ENCODE measurements around the gene RAB6D. TPM values are rescaled to one million over a fixed set of nuclear protein-coding genes. Genes with fewer than 3 reads are reported as not detected.
"Not testable (repeated sequence)": the region's sequence is repeated elsewhere in the genome, so short reads cannot be mapped to it uniquely, and the experiment has no call there.

Gene RAB6D
- total RNA-seq, 2 experiments from 2014 or later = 0.08 TPM; not detected in 1

DNA sequence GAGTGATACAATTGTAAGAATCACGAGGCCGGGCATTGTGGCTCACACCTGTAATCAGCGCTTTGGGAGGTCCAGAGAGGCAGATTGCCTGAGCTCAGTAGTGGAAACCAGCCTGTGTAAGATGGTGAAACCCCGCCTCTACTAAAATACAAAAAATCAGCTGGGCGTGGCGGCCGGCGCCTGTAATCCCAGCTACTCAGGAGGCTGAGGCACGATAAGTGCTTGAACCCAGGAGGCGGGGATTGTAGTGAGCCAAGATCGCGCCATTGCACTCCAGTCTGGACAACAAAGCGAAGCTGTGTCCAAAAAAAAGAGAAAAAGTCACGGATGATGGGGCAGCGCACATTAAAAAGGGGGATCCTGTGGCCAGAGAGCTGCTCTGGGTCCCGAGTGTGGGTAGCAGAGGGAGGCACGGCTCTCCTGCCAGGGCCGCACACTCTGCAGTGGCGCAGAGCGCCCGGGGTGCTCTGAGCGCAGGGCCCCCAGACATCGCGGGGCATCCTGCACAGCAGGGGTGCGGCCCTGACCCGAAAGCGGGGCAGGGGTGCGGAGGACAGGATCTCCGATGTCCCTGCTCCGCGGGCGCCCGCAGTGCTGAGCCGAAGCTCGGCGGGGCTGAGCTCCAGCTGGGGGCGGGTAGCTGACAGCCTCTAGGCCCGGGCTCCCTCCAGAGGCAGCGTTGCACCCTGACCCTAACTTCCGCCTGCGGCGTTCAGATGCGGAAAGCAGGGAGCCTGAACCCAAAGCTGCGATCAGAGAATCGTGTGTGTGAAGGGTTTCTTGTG, 30.4 kb upstream of the RAB6D start:
- DNase-seq (peak; percentile 65), ATAC-seq (peak; percentile 92)
- Mint-ChIP-seq H3K36me3 (ENCODE audit: low read depth) (no peaks in the 10 kb centered on the region), H3K27ac (no peak overlapping the region), H3K4me3 (no peak overlapping the region), H3K4me1 (ENCODE audit: low read depth) (peaks cover 6% of the 10 kb centered on the region), H3K9me3 (ENCODE audit: insufficient read depth) (no peaks in the 10 kb centered on the region), H3K27me3 (ENCODE audit: low read depth) (peaks cover 3% of the 10 kb centered on the region)
- ChIA-PET CTCF (interaction anchor here (1.1 to 1.6 kb wide), 2 partner anchors 9 to 19 kb away, joined by 3 to 6 read pairs; no protein-coding TSS in a partner anchor), POLR2A (no interaction called here)

DNA sequence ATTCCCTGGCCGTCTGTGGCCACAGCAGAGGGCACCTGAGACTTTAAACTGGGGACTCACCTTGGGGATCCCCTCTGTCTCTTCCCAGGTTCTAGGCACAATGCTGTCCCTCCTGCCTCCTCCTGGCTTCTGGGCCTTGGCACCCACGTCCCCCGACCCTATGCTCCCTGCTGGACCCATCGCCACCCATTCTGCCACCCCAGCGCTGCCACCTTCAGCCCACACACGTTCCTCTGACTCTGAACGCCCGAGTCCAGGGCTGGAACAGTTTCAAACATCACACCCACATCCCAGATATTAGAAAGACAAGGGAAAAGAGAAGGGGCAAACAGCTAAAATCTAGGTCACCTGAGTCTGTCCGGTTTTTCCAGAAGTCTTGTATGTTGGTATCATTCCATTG, 28.0 kb upstream of the RAB6D start:
- H3K4me1 Mint-ChIP-seq (ENCODE audit: low read depth); POLR2A ChIA-PET; DNase-seq; H3K27me3 Mint-ChIP-seq (ENCODE audit: low read depth); H3K27ac Mint-ChIP-seq; ATAC-seq; H3K4me3 Mint-ChIP-seq; CTCF ChIA-PET; H3K9me3 Mint-ChIP-seq (ENCODE audit: insufficient read depth); H3K36me3 Mint-ChIP-seq (ENCODE audit: low read depth): not testable (repeated sequence)

DNA sequence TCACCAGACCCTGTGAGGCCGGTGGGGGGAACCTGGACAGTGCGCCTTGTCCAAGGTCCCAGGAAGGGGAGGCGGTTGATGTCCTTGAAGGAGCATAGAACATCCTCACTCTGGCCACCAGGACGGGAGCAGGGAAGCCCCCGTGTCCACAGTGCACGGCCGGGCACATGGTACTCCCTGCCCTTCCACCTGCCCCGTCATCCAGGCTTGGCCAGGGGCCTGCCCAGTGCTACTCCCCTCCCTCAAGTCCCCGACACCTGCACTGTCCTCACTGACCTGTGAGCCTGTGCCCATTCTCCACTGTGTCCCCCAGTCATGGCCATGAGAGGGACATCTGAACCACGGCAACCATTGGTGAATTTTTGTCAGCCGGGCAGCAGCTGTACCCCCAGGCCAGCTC, 27.5 kb upstream of the RAB6D start:
- ATAC-seq; POLR2A ChIA-PET; CTCF ChIA-PET; H3K9me3 Mint-ChIP-seq (ENCODE audit: insufficient read depth); H3K27ac Mint-ChIP-seq; H3K4me1 Mint-ChIP-seq (ENCODE audit: low read depth); DNase-seq; H3K36me3 Mint-ChIP-seq (ENCODE audit: low read depth); H3K27me3 Mint-ChIP-seq (ENCODE audit: low read depth); H3K4me3 Mint-ChIP-seq: not testable (repeated sequence)

DNA sequence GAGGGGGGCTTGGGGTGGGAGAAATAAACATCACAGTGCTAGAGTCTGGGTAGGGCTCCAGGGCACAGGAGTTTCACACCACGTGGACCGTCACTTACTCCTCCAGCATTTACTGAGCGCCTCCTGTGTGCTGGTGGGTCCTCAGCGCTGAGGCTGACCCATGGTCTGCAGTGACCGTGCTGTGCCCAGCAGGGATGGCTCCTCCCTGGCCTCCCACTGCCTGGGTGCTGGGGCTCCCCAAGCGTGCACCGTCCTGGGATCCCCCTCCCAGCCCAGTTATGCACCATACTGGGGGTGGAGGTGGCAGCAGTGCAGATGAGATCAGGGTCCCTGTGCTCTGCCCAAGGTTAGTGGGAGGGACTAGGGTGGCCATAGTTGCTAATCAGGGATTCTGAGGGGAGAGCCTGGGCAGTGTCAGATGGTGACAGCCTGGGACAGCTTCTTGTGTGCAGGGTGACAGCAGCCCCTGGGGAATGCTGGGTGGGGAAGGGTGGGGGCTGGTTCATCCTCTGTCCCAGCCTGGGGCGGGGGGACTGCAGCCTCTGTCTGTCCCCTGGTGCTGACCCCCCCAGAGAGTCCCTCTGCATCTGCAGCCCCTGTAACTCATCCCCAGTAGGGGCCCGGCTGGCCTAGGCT, 26.6 kb upstream of the RAB6D start:
- H3K4me3 Mint-ChIP-seq; ATAC-seq; H3K9me3 Mint-ChIP-seq (ENCODE audit: insufficient read depth); POLR2A ChIA-PET; H3K27ac Mint-ChIP-seq; H3K27me3 Mint-ChIP-seq (ENCODE audit: low read depth); CTCF ChIA-PET; DNase-seq; H3K4me1 Mint-ChIP-seq (ENCODE audit: low read depth); H3K36me3 Mint-ChIP-seq (ENCODE audit: low read depth): not testable (repeated sequence)

DNA sequence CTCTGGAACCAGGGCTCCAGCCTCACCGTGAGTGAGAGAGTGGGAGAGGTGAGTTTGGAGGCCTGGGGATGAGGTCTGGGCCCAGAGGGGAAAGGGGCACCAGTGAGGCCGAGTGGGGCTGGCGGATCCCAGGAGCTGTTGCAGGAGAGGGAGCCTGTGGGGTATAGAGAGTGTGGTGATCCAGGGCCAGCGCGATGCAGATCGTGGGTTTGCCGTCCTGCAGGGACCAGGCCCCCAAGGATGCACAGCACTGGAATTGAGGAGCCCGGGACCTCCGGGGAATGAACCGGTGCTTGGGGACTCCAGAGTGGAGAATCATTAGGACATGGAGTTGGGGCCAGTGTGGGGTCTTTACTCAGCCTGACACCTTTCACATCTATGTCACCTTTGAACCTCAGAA, 25.7 kb upstream of the RAB6D start:
- DNase-seq = no peak
- Mint-ChIP-seq H3K36me3 (ENCODE audit: low read depth) (no peaks in the 10 kb centered on the region), H3K4me3 (no peak overlapping the region), H3K9me3 (ENCODE audit: insufficient read depth) (no peaks in the 10 kb centered on the region), H3K4me1 (ENCODE audit: low read depth) (no peaks in the 10 kb centered on the region), H3K27me3 (ENCODE audit: low read depth) (no peaks in the 10 kb centered on the region), H3K27ac (no peak overlapping the region)
- no peak for ATAC-seq
- ChIA-PET CTCF (no interaction called here), POLR2A (no interaction called here)

DNA sequence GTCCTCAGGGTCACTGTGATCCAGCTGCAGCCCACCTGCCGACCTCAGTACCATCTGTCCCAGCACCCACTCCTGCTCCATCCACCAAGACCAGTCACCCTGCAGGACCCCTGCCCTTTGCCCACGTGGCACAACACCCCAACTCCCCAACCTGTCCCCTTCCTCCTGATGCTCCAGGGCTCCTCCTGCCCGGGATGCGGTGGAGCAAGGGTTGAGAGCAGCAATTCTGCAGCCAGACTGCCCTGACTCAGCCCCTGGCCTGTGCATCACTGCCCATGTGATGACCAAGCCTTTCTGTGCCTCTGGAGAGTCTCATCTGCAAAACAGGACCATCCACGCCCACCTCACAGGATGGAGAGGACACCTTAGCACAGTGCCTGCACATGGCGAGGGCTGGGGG, 24.9 kb upstream of the RAB6D start:
- POLR2A ChIA-PET; H3K36me3 Mint-ChIP-seq (ENCODE audit: low read depth); DNase-seq; H3K9me3 Mint-ChIP-seq (ENCODE audit: insufficient read depth); CTCF ChIA-PET; ATAC-seq; H3K27me3 Mint-ChIP-seq (ENCODE audit: low read depth); H3K4me3 Mint-ChIP-seq; H3K27ac Mint-ChIP-seq; H3K4me1 Mint-ChIP-seq (ENCODE audit: low read depth): not testable (repeated sequence)

DNA sequence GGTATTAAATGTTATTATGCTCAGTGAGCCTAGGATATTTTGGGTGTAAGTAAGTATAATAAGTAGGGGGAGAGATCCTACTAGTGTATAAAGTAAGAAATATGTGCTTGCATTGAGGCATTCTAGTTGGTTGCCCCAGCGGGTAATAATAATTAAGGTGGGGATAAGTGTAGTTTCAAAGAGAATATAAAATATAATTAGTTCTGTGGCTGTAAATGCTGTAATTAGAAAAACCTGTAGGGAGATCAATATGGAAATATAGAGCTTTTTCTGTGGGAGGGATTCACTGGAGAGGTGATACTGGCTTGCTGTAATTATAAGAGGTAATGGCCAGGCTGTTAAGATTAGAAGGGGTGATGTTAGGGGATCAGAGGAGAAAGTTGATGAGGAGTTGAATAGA, 9.1 kb upstream of the RAB6D start:
- H3K4me3 Mint-ChIP-seq; H3K9me3 Mint-ChIP-seq (ENCODE audit: insufficient read depth); H3K36me3 Mint-ChIP-seq (ENCODE audit: low read depth); POLR2A ChIA-PET; DNase-seq; ATAC-seq; H3K27ac Mint-ChIP-seq; H3K27me3 Mint-ChIP-seq (ENCODE audit: low read depth); H3K4me1 Mint-ChIP-seq (ENCODE audit: low read depth); CTCF ChIA-PET: not testable (repeated sequence)

DNA sequence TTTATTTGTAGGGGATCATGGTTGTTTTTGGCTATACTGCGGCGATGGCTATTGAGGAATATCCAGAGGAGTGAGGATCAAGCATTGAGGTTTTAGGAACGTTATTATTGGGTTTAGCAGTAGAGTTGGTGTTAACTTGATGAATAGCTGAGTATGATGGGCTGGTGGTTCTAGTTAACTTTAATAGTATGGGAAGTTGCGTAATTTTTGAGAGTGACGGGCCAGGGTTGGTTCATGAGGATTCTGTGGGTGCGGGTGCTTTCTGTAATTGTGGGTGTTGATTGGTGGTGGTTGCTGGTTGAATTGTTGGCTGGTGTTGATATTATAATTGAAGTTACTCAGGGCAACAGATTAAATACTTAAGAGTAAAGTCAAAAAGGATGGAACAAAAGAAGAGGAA, 6.0 kb upstream of the RAB6D start:
- Mint-ChIP-seq H3K27ac (no peak overlapping the region), H3K4me3 (no peak overlapping the region), H3K4me1 (ENCODE audit: low read depth) (no peaks in the 10 kb centered on the region), H3K9me3 (ENCODE audit: insufficient read depth) (no peaks in the 10 kb centered on the region), H3K27me3 (ENCODE audit: low read depth) (peaks cover 10% of the 10 kb centered on the region), H3K36me3 (ENCODE audit: low read depth) (no peaks in the 10 kb centered on the region)
- POLR2A ChIA-PET = no interaction called here
- CTCF ChIA-PET = no interaction called here
- ATAC-seq (no peak), DNase-seq (no peak)

DNA sequence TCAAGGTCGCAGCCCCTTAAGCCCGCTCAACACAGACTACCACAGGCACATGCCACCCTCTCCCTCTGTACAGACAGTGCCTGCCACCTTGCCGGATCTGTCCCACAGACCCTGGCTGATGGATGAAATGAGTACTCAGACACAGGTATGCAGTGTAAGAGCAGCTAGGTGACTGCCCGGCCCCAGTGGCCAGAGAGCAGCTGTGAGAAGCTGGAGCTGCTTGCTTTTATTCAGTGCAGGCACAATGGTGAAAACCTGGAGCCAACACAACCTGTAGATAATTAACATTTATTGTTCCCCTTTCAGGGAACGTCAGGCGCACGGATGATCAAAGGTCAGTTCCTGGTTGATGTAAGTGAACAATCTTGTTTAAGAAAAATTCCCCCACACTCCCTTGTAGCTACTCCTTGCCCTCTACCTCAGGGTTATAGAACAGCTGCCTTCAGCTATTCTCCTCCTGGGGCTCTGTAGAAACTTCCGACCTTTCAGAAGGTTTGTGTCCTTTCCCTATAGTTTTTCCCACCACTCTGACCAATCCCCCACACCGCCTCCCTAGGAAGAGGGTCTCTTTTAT, 4.6 kb upstream of the RAB6D start:
- DNase-seq; H3K9me3 Mint-ChIP-seq (ENCODE audit: insufficient read depth); H3K27ac Mint-ChIP-seq; ATAC-seq; CTCF ChIA-PET; POLR2A ChIA-PET; H3K4me3 Mint-ChIP-seq; H3K36me3 Mint-ChIP-seq (ENCODE audit: low read depth); H3K4me1 Mint-ChIP-seq (ENCODE audit: low read depth): not testable (repeated sequence)
- peaks cover 17% of the 10 kb centered on the region for H3K27me3 Mint-ChIP-seq (ENCODE audit: low read depth)

DNA sequence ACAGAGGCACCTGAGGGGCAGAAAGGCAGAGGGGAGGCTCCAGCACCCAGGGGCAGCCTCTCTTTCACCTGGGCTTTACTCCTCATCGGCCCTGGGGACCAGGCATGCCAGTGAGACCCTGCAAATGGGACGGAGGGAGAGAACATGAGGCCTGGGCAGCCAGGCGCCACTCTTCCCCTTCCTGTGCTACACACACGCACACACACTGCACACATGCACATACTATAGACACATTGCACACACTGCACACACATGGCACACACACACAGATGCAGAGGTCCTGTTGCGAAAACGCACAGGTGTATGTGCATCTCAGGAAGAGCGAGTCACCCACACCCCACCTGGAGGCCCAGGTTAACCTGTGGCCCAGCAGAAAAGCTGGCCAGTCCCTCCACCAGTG, 3.4 kb upstream of the RAB6D start:
- ChIA-PET CTCF (no interaction called here), POLR2A (no interaction called here)
- no peak for ATAC-seq
- Mint-ChIP-seq H3K9me3 (ENCODE audit: insufficient read depth) (no peaks in the 10 kb centered on the region), H3K4me1 (ENCODE audit: low read depth) (peaks cover 9% of the 10 kb centered on the region), H3K36me3 (ENCODE audit: low read depth) (peaks cover 2% of the 10 kb centered on the region), H3K27ac (no peak overlapping the region), H3K27me3 (ENCODE audit: low read depth) (peaks cover 19% of the 10 kb centered on the region), H3K4me3 (no peak overlapping the region)
- DNase-seq = no peak

DNA sequence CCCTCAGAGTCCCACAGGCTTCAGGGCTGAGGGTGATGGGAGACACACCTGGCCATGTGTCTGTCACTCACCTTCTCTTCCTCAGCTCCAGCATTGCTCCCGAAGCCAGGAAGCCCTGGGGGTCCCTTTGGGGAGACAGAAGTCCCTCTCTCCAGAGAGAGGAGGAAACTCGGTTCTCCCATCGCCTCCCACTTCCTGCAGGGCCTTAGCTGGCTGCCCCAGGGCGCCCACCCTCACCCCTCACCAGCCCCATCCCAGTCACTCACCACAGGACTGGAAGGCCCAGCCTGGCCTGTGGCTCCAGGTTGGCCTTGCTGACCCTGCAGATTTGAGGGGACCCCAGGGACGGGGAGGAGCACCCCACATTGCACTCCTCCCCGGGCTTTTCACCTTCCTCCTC, 2.7 kb upstream of the RAB6D start:
- DNase-seq (no peak), ATAC-seq (no peak)
- H3K27ac Mint-ChIP-seq = no peak overlapping the region
- H3K36me3 Mint-ChIP-seq (ENCODE audit: low read depth) = peaks cover 2% of the 10 kb centered on the region
- no peaks in the 10 kb centered on the region for H3K9me3 Mint-ChIP-seq (ENCODE audit: insufficient read depth)
- CTCF ChIA-PET = no interaction called here
- POLR2A ChIA-PET = no interaction called here
- no peak overlapping the region for H3K4me3 Mint-ChIP-seq
- peaks cover 11% of the 10 kb centered on the region for H3K4me1 Mint-ChIP-seq (ENCODE audit: low read depth)
- H3K27me3 Mint-ChIP-seq (ENCODE audit: low read depth) = peaks cover 22% of the 10 kb centered on the region

- no peak for ATAC-seq
- Mint-ChIP-seq H3K27me3 (ENCODE audit: low read depth) (peaks cover 25% of the 10 kb centered on the region), H3K4me1 (ENCODE audit: low read depth) (peaks cover 11% of the 10 kb centered on the region), H3K27ac (no peak overlapping the region), H3K4me3 (no peak overlapping the region), H3K36me3 (ENCODE audit: low read depth) (peaks cover 2% of the 10 kb centered on the region), H3K9me3 (ENCODE audit: insufficient read depth) (no peaks in the 10 kb centered on the region)
- ChIA-PET POLR2A (no interaction called here), CTCF (no interaction called here)
- DNase-seq = no peak
Observed at GRCh38 chr2:131365452-131365851, 1.5 kb upstream of the RAB6D start.
